GM18867 (cell line): ENCODE measurements around the gene TMEM163.

Experiments used
- ATAC-seq: cut with Tn5 transposase; IDR thresholded peaks from one replicate; pipeline ENCODE4 v1.9.1; 2021; ENCODE audit warnings: mild to moderate bottlenecking, moderate library complexity; ENCODE audit not compliant: unreplicated experiment

TMEM163 gene

GRCh38 chr2:134462791-134463698 is 255.8 kb downstream of the TMEM163 start:
- no peak for ATAC-seq

GRCh38 chr2:134462275-134462674 is 256.5 kb downstream of the TMEM163 start:
- no peak for ATAC-seq

- no peak for ATAC-seq
Observed at GRCh38 chr2:134461511-134461910, 257.3 kb downstream of the TMEM163 start.

- peak; percentile 98 for ATAC-seq
Observed at GRCh38 chr2:134460583-134460998, 258.2 kb downstream of the TMEM163 start.

- ATAC-seq = no peak
Observed at GRCh38 chr2:134459706-134460406, 258.9 kb downstream of the TMEM163 start.

- ATAC-seq = no peak
Observed at GRCh38 chr2:134458950-134459349, 259.9 kb downstream of the TMEM163 start.

- no peak for ATAC-seq
Observed at GRCh38 chr2:134458473-134458853, 260.3 kb downstream of the TMEM163 start.

GRCh38 chr2:134457765-134458472 is 260.9 kb downstream of the TMEM163 start:
- ATAC-seq = no peak

- ATAC-seq = no peak
Observed at GRCh38 chr2:134457353-134457752, 261.4 kb downstream of the TMEM163 start.

GRCh38 chr2:134455426-134455825 is 263.4 kb downstream of the TMEM163 start:
- no peak for ATAC-seq

GRCh38 chr2:134454931-134455330 is 263.9 kb downstream of the TMEM163 start:
- ATAC-seq = no peak

- no peak for ATAC-seq
Observed at GRCh38 chr2:134454426-134454825, 264.4 kb downstream of the TMEM163 start.

GRCh38 chr2:134453973-134454372 is 264.8 kb downstream of the TMEM163 start:
- no peak for ATAC-seq

- ATAC-seq = no peak
Observed at GRCh38 chr2:134453476-134453875, 265.3 kb downstream of the TMEM163 start.

GRCh38 chr2:134452042-134452733 is 266.6 kb downstream of the TMEM163 start:
- no peak for ATAC-seq

GRCh38 chr2:134451347-134451630 is 267.5 kb downstream of the TMEM163 start:
- no peak for ATAC-seq

- no peak for ATAC-seq
Observed at GRCh38 chr2:134449751-134450513, 268.9 kb downstream of the TMEM163 start.

- no peak for ATAC-seq
Observed at GRCh38 chr2:134449157-134449556, 269.6 kb downstream of the TMEM163 start.

- no peak for ATAC-seq
Observed at GRCh38 chr2:134448650-134449049, 270.1 kb downstream of the TMEM163 start.

GRCh38 chr2:134447669-134448068 is 271.1 kb downstream of the TMEM163 start:
- ATAC-seq = no peak
